ENCODE results near the gene FCHO2. TPM values are rescaled to one million over a fixed set of nuclear protein-coding genes. Genes with fewer than 3 reads are reported as not detected.

The FCHO2 gene
- polyA plus RNA-seq, 4 donors: 11.5 to 33.8 (median 16.1) TPM

GRCh38 chr5:73135021-73135420, 179.2 kb downstream of the FCHO2 start:
- H3K27ac ChIP-seq (ENCODE audit: low read depth in 1 of 3, low read length in 2 of 3): no peak overlapping the region
- H3K4me3 ChIP-seq (ENCODE audit: low read depth in 1 of 3, low read length in 3 of 3): no peak overlapping the region
- DNase-seq (no peak), FAIRE-seq (no peak)
- WGBS, 3 donors: 90 to 96% (median 94%) methylated on average over 3 of the region's 3 CpGs
- no peaks in the 10 kb centered on the region for H3K36me3 ChIP-seq (ENCODE audit: control insufficient read depth in 3 of 3, insufficient read depth in 2 of 3, low read depth in 1 of 3, low read length in 3 of 3)
- peaks cover 5 to 51% (median 5%) of the 10 kb centered on the region in 3 donors for H3K4me1 ChIP-seq (ENCODE audit: control insufficient read depth in 3 of 3, insufficient read depth in 2 of 3, low read depth in 1 of 3, low read length in 2 of 3)
- no peaks in the 10 kb centered on the region for H3K9me3 ChIP-seq (ENCODE audit: control insufficient read depth in 2 of 2, insufficient read depth in 1 of 2, low read depth in 1 of 2, low read length in 1 of 2)
- no peaks in the 10 kb centered on the region for H3K27me3 ChIP-seq (ENCODE audit: control insufficient read depth in 3 of 3, insufficient read depth in 3 of 3, low read length in 3 of 3)

- Histone ChIP-seq H3K27me3 (ENCODE audit: control insufficient read depth in 3 of 3, insufficient read depth in 3 of 3, low read length in 3 of 3) (no peaks in the 10 kb centered on the region), H3K27ac (ENCODE audit: low read depth in 1 of 3, low read length in 2 of 3) (no peak overlapping the region), H3K4me3 (ENCODE audit: low read depth in 1 of 3, low read length in 3 of 3) (no peak overlapping the region), H3K36me3 (ENCODE audit: control insufficient read depth in 3 of 3, insufficient read depth in 2 of 3, low read depth in 1 of 3, low read length in 3 of 3) (no peaks in the 10 kb centered on the region), H3K4me1 (ENCODE audit: control insufficient read depth in 3 of 3, insufficient read depth in 2 of 3, low read depth in 1 of 3, low read length in 2 of 3) (peaks cover 3 to 46% (median 5%) of the 10 kb centered on the region in 3 donors), H3K9me3 (ENCODE audit: control insufficient read depth in 2 of 2, insufficient read depth in 1 of 2, low read depth in 1 of 2, low read length in 1 of 2) (no peaks in the 10 kb centered on the region)
- DNase-seq (peak in 1 of 2 donors; percentile 50), FAIRE-seq (no peak)
- WGBS, 3 donors: 45 to 52% (median 49%) methylated on average over 6 of the region's 6 CpGs
Measured at GRCh38 chr5:73135429-73136054, 179.7 kb downstream of the FCHO2 start.

GRCh38 chr5:73136055-73136562, 180.3 kb downstream of the FCHO2 start:
- H3K4me3 ChIP-seq (ENCODE audit: low read depth in 1 of 3, low read length in 3 of 3): no peak overlapping the region
- no peaks in the 10 kb centered on the region for H3K36me3 ChIP-seq (ENCODE audit: control insufficient read depth in 3 of 3, insufficient read depth in 2 of 3, low read depth in 1 of 3, low read length in 3 of 3)
- DNase-seq (no peak), FAIRE-seq (no peak)
- H3K27me3 ChIP-seq (ENCODE audit: control insufficient read depth in 3 of 3, insufficient read depth in 3 of 3, low read length in 3 of 3): no peaks in the 10 kb centered on the region
- 62 to 71% (median 63%) methylated on average over 15 of the region's 15 CpGs for WGBS, 3 donors
- H3K9me3 ChIP-seq (ENCODE audit: control insufficient read depth in 2 of 2, insufficient read depth in 1 of 2, low read depth in 1 of 2, low read length in 1 of 2): no peaks in the 10 kb centered on the region
- no peak overlapping the region for H3K27ac ChIP-seq (ENCODE audit: low read depth in 1 of 3, low read length in 2 of 3)
- H3K4me1 ChIP-seq (ENCODE audit: control insufficient read depth in 3 of 3, insufficient read depth in 2 of 3, low read depth in 1 of 3, low read length in 2 of 3): peaks cover 2 to 41% (median 5%) of the 10 kb centered on the region in 3 donors

GRCh38 chr5:73137563-73138530, 182.0 kb downstream of the FCHO2 start:
- Histone ChIP-seq H3K9me3 (ENCODE audit: control insufficient read depth in 2 of 2, insufficient read depth in 1 of 2, low read depth in 1 of 2, low read length in 1 of 2) (no peaks in the 10 kb centered on the region), H3K27me3 (ENCODE audit: control insufficient read depth in 3 of 3, insufficient read depth in 3 of 3, low read length in 3 of 3) (no peaks in the 10 kb centered on the region), H3K4me3 (ENCODE audit: low read depth in 1 of 3, low read length in 3 of 3) (no peak overlapping the region), H3K27ac (ENCODE audit: low read depth in 1 of 3, low read length in 2 of 3) (peak overlapping the region; percentile 46 to 63 (median 54)), H3K4me1 (ENCODE audit: control insufficient read depth in 3 of 3, insufficient read depth in 2 of 3, low read depth in 1 of 3, low read length in 2 of 3) (peaks cover 2 to 31% (median 3%) of the 10 kb centered on the region in 3 donors), H3K36me3 (ENCODE audit: control insufficient read depth in 3 of 3, insufficient read depth in 2 of 3, low read depth in 1 of 3, low read length in 3 of 3) (no peaks in the 10 kb centered on the region)
- FAIRE-seq: no peak
- DNase-seq: peak; percentile 77 to 93
- 23 to 67% (median 42%) methylated on average over 10 of the region's 10 CpGs for WGBS, 3 donors

- Histone ChIP-seq H3K36me3 (ENCODE audit: control insufficient read depth in 3 of 3, insufficient read depth in 2 of 3, low read depth in 1 of 3, low read length in 3 of 3) (no peaks in the 10 kb centered on the region), H3K4me3 (ENCODE audit: low read depth in 1 of 3, low read length in 3 of 3) (no peak overlapping the region), H3K9me3 (ENCODE audit: control insufficient read depth in 2 of 2, insufficient read depth in 1 of 2, low read depth in 1 of 2, low read length in 1 of 2) (no peaks in the 10 kb centered on the region), H3K27ac (ENCODE audit: low read depth in 1 of 3, low read length in 2 of 3) (peak overlapping the region in 1 of 3 donors; percentile 19), H3K27me3 (ENCODE audit: control insufficient read depth in 3 of 3, insufficient read depth in 3 of 3, low read length in 3 of 3) (no peaks in the 10 kb centered on the region), H3K4me1 (ENCODE audit: control insufficient read depth in 3 of 3, insufficient read depth in 2 of 3, low read depth in 1 of 3, low read length in 2 of 3) (peaks cover 0 to 28% (median 3%) of the 10 kb centered on the region in 3 donors)
- WGBS, 3 donors: 31 to 55% (median 38%) methylated on average over 3 of the region's 3 CpGs
- no peak for FAIRE-seq
- DNase-seq: peak; percentile 77 to 85
Measured at GRCh38 chr5:73139485-73139884, 183.6 kb downstream of the FCHO2 start.

Other genes starting within 250 kb of the FCHO2 start
- gene TNPO1, start 139.4 kb upstream of the FCHO2 start, polyA plus RNA-seq: 10 to 100 TPM; 23.7 to 69.3 (median 27.6) TPM
- gene TMEM171, start 164.5 kb downstream of the FCHO2 start, polyA plus RNA-seq: 10 to 100 TPM in 2 of 4 donors, 1 to 10 TPM in 2; 5.1 to 38.1 (median 15.2) TPM
- gene TMEM174, start 217.2 kb downstream of the FCHO2 start, polyA plus RNA-seq: not detected